Measurements from ENCODE around the gene MVB12B.

GRCh38 chr9:126528915-126529314 lies 202.3 kb downstream of the MVB12B start:
- TF ChIP-seq CTCF (conservative IDR thresholded peaks at IDR 0.05 in 1 of 2, IDR thresholded peaks at IDR 0.05 in 1 of 2; ENCODE audit: low read depth in 1 of 2, low read length in 2 of 2), result no peak
- no peak for TF ChIP-seq EZH2 (IDR thresholded peaks at IDR 0.05; ENCODE audit: low read length, missing control alignments)

All from fibroblast of lung (primary cell).